ENCODE data around the gene SFMBT1. TPM values are rescaled to one million over a fixed set of nuclear protein-coding genes. Genes with fewer than 3 reads are reported as not detected.

SFMBT1 gene
- 1.4 and 2.1 TPM in 2 replicates for total RNA-seq (2021)
- Bru-seq, nascent RNA, result percentile 46 among the genes with signal in this experiment
- percentile 46 among the genes with signal in this experiment for BruChase-seq, experiment 1, labeled RNA remaining after a 2-hour chase
- percentile 45 among the genes with signal in this experiment for BruChase-seq, experiment 2, labeled RNA remaining after a 6-hour chase
- long read RNA-seq, full-length matches to known transcripts, result 6 of 10 reads
- long read RNA-seq, partial matches to known transcripts, result 1 of 10 reads
- long read RNA-seq, other reads (novel, unspliced or antisense), result 3 of 10 reads

- ChIA-PET POLR2A (ENCODE audit: low non-redundant PET) (no interaction called here), CTCF (interaction anchor here (0.6 kb wide), 1 partner anchor 247 kb away, joined by 4 read pairs; no protein-coding TSS in a partner anchor)
- intact Hi-C loops (cut with micrococcal nuclease; ENCODE audit: unreplicated experiment), result no loop called here
- Histone ChIP-seq H3K27me3 (replicated peaks; ENCODE audit: insufficient read depth, low read depth, low read length, poor library complexity) (peaks cover 16% of the 10 kb centered on the region), H3K4me3 (ENCODE audit: low read depth, low read length, poor library complexity, severe bottlenecking) (peak within 1 kb of the TSS; percentile 55), H3K36me3 (ENCODE audit: insufficient read depth, low read length, poor library complexity, severe bottlenecking) (no peaks in the 10 kb centered on the region), H3K27ac (ENCODE audit: low read depth, low read length, poor library complexity, severe bottlenecking) (no peak within 1 kb of the TSS), H3K4me1 (ENCODE audit: insufficient read depth, low read length, poor library complexity, severe bottlenecking) (no peaks in the 10 kb centered on the region), H3K9me3 (ENCODE audit: low read depth, low read length, poor library complexity, severe bottlenecking) (no peaks in the 10 kb centered on the region)
- no TSS peak for BruUV-seq (replicated peaks)
- DNase-seq (ENCODE audit: low spot score), result peak; percentile 39
- TF ChIP-seq, protein P1, sequence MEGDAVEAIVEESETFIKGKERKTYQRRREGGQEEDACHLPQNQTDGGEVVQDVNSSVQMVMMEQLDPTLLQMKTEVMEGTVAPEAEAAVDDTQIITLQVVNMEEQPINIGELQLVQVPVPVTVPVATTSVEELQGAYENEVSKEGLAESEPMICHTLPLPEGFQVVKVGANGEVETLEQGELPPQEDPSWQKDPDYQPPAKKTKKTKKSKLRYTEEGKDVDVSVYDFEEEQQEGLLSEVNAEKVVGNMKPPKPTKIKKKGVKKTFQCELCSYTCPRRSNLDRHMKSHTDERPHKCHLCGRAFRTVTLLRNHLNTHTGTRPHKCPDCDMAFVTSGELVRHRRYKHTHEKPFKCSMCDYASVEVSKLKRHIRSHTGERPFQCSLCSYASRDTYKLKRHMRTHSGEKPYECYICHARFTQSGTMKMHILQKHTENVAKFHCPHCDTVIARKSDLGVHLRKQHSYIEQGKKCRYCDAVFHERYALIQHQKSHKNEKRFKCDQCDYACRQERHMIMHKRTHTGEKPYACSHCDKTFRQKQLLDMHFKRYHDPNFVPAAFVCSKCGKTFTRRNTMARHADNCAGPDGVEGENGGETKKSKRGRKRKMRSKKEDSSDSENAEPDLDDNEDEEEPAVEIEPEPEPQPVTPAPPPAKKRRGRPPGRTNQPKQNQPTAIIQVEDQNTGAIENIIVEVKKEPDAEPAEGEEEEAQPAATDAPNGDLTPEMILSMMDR (conservative IDR thresholded peaks at IDR 0.05; ENCODE audit: low read depth, low read length), result no peak
- TF ChIP-seq EZH2 (IDR thresholded peaks at IDR 0.05; ENCODE audit: borderline replicate concordance, low read depth, low read length, poor library complexity, severe bottlenecking), result no peak
These were observed at the start of gene SFMBT1 for GRCh38 chr3:53045518-53046170. TSS of gene SFMBT1 (minus strand) at chr3:53046073. CDS start at chr3:52969128, 76,945 bp downstream.

DNA sequence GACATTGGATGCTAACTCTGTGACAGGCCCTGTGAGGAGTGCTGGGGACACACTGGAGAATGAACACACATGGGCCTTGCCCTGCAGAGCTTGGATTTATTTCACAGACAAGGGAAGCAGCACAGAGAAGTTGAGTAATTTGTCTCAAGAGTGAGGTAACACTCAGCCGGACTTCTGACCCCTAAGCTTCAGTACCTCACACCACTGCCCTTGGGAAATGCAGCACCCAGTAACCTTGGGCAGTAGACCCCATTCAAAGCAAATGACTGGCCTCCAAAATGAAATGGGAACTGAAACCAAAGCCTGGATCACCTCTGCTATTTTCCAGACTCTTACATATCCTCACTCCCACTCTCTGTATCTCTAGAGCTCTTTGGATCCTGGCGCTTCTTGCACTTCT lies 47.1 kb upstream of the SFMBT1 start:
- ChIA-PET POLR2A (ENCODE audit: low non-redundant PET) (no interaction called here), CTCF (no interaction called here)
- no TSS peak for BruUV-seq (replicated peaks)
- Histone ChIP-seq H3K9me3 (ENCODE audit: low read depth, low read length, poor library complexity, severe bottlenecking) (no peaks in the 10 kb centered on the region), H3K36me3 (ENCODE audit: insufficient read depth, low read length, poor library complexity, severe bottlenecking) (no peaks in the 10 kb centered on the region), H3K4me3 (ENCODE audit: low read depth, low read length, poor library complexity, severe bottlenecking) (no peak overlapping the region), H3K27ac (ENCODE audit: low read depth, low read length, poor library complexity, severe bottlenecking) (no peak overlapping the region), H3K4me1 (ENCODE audit: insufficient read depth, low read length, poor library complexity, severe bottlenecking) (no peaks in the 10 kb centered on the region), H3K27me3 (replicated peaks; ENCODE audit: insufficient read depth, low read depth, low read length, poor library complexity) (no peaks in the 10 kb centered on the region)
- no peak for DNase-seq (ENCODE audit: low spot score)
- intact Hi-C loops (cut with micrococcal nuclease; ENCODE audit: unreplicated experiment), result no loop called here
- TF ChIP-seq, protein P1 (conservative IDR thresholded peaks at IDR 0.05; ENCODE audit: low read depth, low read length), result no peak
- TF ChIP-seq EZH2 (IDR thresholded peaks at IDR 0.05; ENCODE audit: borderline replicate concordance, low read depth, low read length, poor library complexity, severe bottlenecking), result no peak

GRCh38 chr3:53092216-53092615 lies 46.3 kb upstream of the SFMBT1 start:
- H3K27me3 ChIP-seq (replicated peaks; ENCODE audit: insufficient read depth, low read depth, low read length, poor library complexity), result no peaks in the 10 kb centered on the region
- no peak for DNase-seq (ENCODE audit: low spot score)
- POLR2A ChIA-PET (ENCODE audit: low non-redundant PET), result no interaction called here
- H3K27ac ChIP-seq (ENCODE audit: low read depth, low read length, poor library complexity, severe bottlenecking), result no peak overlapping the region
- TF ChIP-seq EZH2 (IDR thresholded peaks at IDR 0.05; ENCODE audit: borderline replicate concordance, low read depth, low read length, poor library complexity, severe bottlenecking), result no peak
- TF ChIP-seq, protein P1 (conservative IDR thresholded peaks at IDR 0.05; ENCODE audit: low read depth, low read length), result no peak
- no peak overlapping the region for H3K4me3 ChIP-seq (ENCODE audit: low read depth, low read length, poor library complexity, severe bottlenecking)
- no peaks in the 10 kb centered on the region for H3K4me1 ChIP-seq (ENCODE audit: insufficient read depth, low read length, poor library complexity, severe bottlenecking)
- H3K36me3 ChIP-seq (ENCODE audit: insufficient read depth, low read length, poor library complexity, severe bottlenecking), result no peaks in the 10 kb centered on the region
- intact Hi-C loops (cut with micrococcal nuclease; ENCODE audit: unreplicated experiment), result no loop called here
- BruUV-seq (replicated peaks), result no TSS peak
- CTCF ChIA-PET, result no interaction called here
- no peaks in the 10 kb centered on the region for H3K9me3 ChIP-seq (ENCODE audit: low read depth, low read length, poor library complexity, severe bottlenecking)
